ENCODE measurements around the gene SLC7A14.

- TF ChIP-seq, protein P1, sequence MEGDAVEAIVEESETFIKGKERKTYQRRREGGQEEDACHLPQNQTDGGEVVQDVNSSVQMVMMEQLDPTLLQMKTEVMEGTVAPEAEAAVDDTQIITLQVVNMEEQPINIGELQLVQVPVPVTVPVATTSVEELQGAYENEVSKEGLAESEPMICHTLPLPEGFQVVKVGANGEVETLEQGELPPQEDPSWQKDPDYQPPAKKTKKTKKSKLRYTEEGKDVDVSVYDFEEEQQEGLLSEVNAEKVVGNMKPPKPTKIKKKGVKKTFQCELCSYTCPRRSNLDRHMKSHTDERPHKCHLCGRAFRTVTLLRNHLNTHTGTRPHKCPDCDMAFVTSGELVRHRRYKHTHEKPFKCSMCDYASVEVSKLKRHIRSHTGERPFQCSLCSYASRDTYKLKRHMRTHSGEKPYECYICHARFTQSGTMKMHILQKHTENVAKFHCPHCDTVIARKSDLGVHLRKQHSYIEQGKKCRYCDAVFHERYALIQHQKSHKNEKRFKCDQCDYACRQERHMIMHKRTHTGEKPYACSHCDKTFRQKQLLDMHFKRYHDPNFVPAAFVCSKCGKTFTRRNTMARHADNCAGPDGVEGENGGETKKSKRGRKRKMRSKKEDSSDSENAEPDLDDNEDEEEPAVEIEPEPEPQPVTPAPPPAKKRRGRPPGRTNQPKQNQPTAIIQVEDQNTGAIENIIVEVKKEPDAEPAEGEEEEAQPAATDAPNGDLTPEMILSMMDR (IDR thresholded peaks at IDR 0.05; ENCODE audit: extremely low read depth in 1 of 2, insufficient read depth in 1 of 2, low read depth in 1 of 2, low read length in 2 of 2) = no peak
- no peak for TF ChIP-seq POLR2AphosphoS5 (IDR thresholded peaks at IDR 0.05; ENCODE audit: insufficient read depth, low read depth, low read length)
- no peak for TF ChIP-seq EZH2 (IDR thresholded peaks at IDR 0.05; ENCODE audit: borderline replicate concordance, low read depth, low read length, severe bottlenecking)
- no peak for TF ChIP-seq POLR2A (IDR thresholded peaks at IDR 0.05; ENCODE audit: low read depth, low read length)
- TF ChIP-seq MAX (IDR thresholded peaks at IDR 0.05; ENCODE audit: insufficient read depth, insufficient read length) = no peak
- TF ChIP-seq JUN (IDR thresholded peaks at IDR 0.05; ENCODE audit: borderline replicate concordance, insufficient read depth, insufficient read length, low read depth) = no peak
- TF ChIP-seq GATA2 (IDR thresholded peaks at IDR 0.05; ENCODE audit: insufficient read depth, insufficient read length, low read depth, low read length) = no peak
- TF ChIP-seq MYC (IDR thresholded peaks at IDR 0.05; ENCODE audit: low read depth, low read length) = no peak
Observed at GRCh38 chr3:170506556-170506955, 79.3 kb downstream of the SLC7A14 start.
